ENCODE results near the gene CCDC146.
"Not testable (repeated sequence)": the region's sequence is repeated elsewhere in the genome, so short reads cannot be mapped to it uniquely, and the experiment has no call there.

DNA sequence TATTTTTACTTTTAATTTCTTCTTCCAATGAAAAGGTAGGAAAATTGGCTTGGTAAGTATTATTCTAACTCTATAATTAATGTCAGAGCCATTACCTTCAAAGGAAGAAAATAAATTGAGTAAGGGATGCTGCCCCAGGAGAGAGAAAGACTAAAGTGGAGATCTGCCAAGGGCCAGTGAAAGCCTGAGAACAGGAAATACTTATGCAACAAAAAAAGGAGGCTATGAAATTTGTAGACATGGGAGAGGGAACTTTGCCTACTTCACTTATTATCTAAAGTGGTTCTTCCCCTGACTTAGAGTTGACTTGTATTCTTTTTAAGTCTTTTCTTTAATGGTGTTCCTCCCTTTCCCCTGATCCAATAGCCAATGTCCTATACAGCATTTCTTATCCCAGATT is 29.8 kb downstream of the CCDC146 start:
- not testable (repeated sequence) for TF ChIP-seq POLR2A (IDR thresholded peaks at IDR 0.05; ENCODE audit: low read depth, low read length); POU2F2 (IDR thresholded peaks at IDR 0.05; ENCODE audit: low read depth, low read length); TAF1 (IDR thresholded peaks at IDR 0.05; ENCODE audit: low read depth, low read length); POLR2AphosphoS5 (IDR thresholded peaks at IDR 0.05; ENCODE audit: low read depth, low read length); SPI1 (IDR thresholded peaks at IDR 0.05; ENCODE audit: low read depth, low read length); PAX5 (IDR thresholded peaks at IDR 0.05; ENCODE audit: insufficient read depth, low read length, severe bottlenecking)
